Activated naive CD8-positive, alpha-beta T cell treated with anti-CD3 and anti-CD28 coated beads, Interleukin-2, amount 50 U/mL, for 24 hours (primary cell): ENCODE data around the gene PPP1R9B.

Source experiments
- ATAC-seq: fragments of 150-1000 bp; cut with Tn5 transposase; one replicate; pipeline ENCODE4 v1.10.0; 2021
- DNase-seq: peaks from one replicate; pipeline ENCODE4 v3.0.0; 2021
- H3K27ac Mint-ChIP-seq: one replicate; pipeline ENCODE4 v1.8.0; 2021; ENCODE audit warnings: mild to moderate bottlenecking, mixed read lengths
- H3K27me3 Mint-ChIP-seq: one replicate; pipeline ENCODE4 v1.8.0; 2021; ENCODE audit warnings: mixed read lengths
- H3K36me3 Mint-ChIP-seq: one replicate; pipeline ENCODE4 v1.8.0; 2021; ENCODE audit warnings: low read depth, mixed read lengths
- H3K4me1 Mint-ChIP-seq: one replicate; pipeline ENCODE4 v1.8.0; 2021; ENCODE audit warnings: mixed read lengths
- H3K4me3 Mint-ChIP-seq: one replicate; pipeline ENCODE4 v1.8.0; 2021; ENCODE audit warnings: mild to moderate bottlenecking, moderate library complexity, mixed read lengths
- H3K9me3 Mint-ChIP-seq: one replicate; pipeline ENCODE4 v1.8.0; 2021; ENCODE audit warnings: mixed read lengths

Gene PPP1R9B

GRCh38 chr17:50136096-50136687 lies 14.3 kb downstream of the PPP1R9B start:
- Mint-ChIP-seq H3K36me3 (peaks cover 52% of the 10 kb centered on the region), H3K4me1 (peaks cover 26% of the 10 kb centered on the region), H3K27ac (no peak overlapping the region), H3K4me3 (no peak overlapping the region), H3K9me3 (no peaks in the 10 kb centered on the region), H3K27me3 (no peaks in the 10 kb centered on the region)
- no peak for ATAC-seq
- DNase-seq = no peak

- Mint-ChIP-seq H3K27ac (no peak overlapping the region), H3K27me3 (peaks cover 4% of the 10 kb centered on the region), H3K36me3 (peaks cover 51% of the 10 kb centered on the region), H3K9me3 (no peaks in the 10 kb centered on the region), H3K4me1 (peaks cover 26% of the 10 kb centered on the region), H3K4me3 (no peak overlapping the region)
- no peak for ATAC-seq
- no peak for DNase-seq
Measured at GRCh38 chr17:50135316-50136095, 15.0 kb downstream of the PPP1R9B start.

GRCh38 chr17:50134206-50135110 lies 16.0 kb downstream of the PPP1R9B start:
- H3K4me3 Mint-ChIP-seq = no peak overlapping the region
- DNase-seq (no peak), ATAC-seq (no peak)
- H3K36me3 Mint-ChIP-seq = peaks cover 42% of the 10 kb centered on the region
- no peak overlapping the region for H3K27ac Mint-ChIP-seq
- no peaks in the 10 kb centered on the region for H3K9me3 Mint-ChIP-seq
- peaks cover 6% of the 10 kb centered on the region for H3K27me3 Mint-ChIP-seq
- peaks cover 19% of the 10 kb centered on the region for H3K4me1 Mint-ChIP-seq

GRCh38 chr17:50133769-50134099 lies 16.7 kb downstream of the PPP1R9B start:
- no peak for ATAC-seq
- Mint-ChIP-seq H3K36me3 (peaks cover 39% of the 10 kb centered on the region), H3K4me1 (peaks cover 20% of the 10 kb centered on the region), H3K27me3 (peaks cover 9% of the 10 kb centered on the region), H3K4me3 (no peak overlapping the region), H3K27ac (no peak overlapping the region), H3K9me3 (no peaks in the 10 kb centered on the region)
- no peak for DNase-seq

GRCh38 chr17:50133028-50133768 lies 17.3 kb downstream of the PPP1R9B start:
- Mint-ChIP-seq H3K4me3 (no peak overlapping the region), H3K27me3 (peaks cover 14% of the 10 kb centered on the region), H3K4me1 (peaks cover 23% of the 10 kb centered on the region), H3K9me3 (no peaks in the 10 kb centered on the region), H3K36me3 (peaks cover 33% of the 10 kb centered on the region), H3K27ac (no peak overlapping the region)
- DNase-seq (no peak), ATAC-seq (no peak)

- Mint-ChIP-seq H3K36me3 (peaks cover 24% of the 10 kb centered on the region), H3K4me3 (no peak overlapping the region), H3K27me3 (peaks cover 22% of the 10 kb centered on the region), H3K27ac (peak overlapping the region; percentile 56), H3K4me1 (peaks cover 23% of the 10 kb centered on the region), H3K9me3 (no peaks in the 10 kb centered on the region)
- DNase-seq (no peak), ATAC-seq (no peak)
Measured at GRCh38 chr17:50132104-50132794, 18.2 kb downstream of the PPP1R9B start.

- DNase-seq (peak; percentile 28), ATAC-seq (peak; percentile 45)
- Mint-ChIP-seq H3K27ac (peak overlapping the region; percentile 40), H3K4me3 (peak overlapping the region; percentile 52), H3K4me1 (peaks cover 21% of the 10 kb centered on the region), H3K36me3 (peaks cover 11% of the 10 kb centered on the region), H3K9me3 (no peaks in the 10 kb centered on the region), H3K27me3 (peaks cover 22% of the 10 kb centered on the region)
Measured at GRCh38 chr17:50130559-50131305, 19.7 kb downstream of the PPP1R9B start.

- Mint-ChIP-seq H3K27me3 (peaks cover 22% of the 10 kb centered on the region), H3K4me3 (peak within 1 kb of the TSS; percentile 52), H3K4me1 (peaks cover 21% of the 10 kb centered on the region), H3K9me3 (no peaks in the 10 kb centered on the region), H3K36me3 (peaks cover 9% of the 10 kb centered on the region), H3K27ac (peak within 1 kb of the TSS; percentile 40)
- DNase-seq (peak; percentile 30), ATAC-seq (peak; percentile 41)
Measured at GRCh38 chr17:50129728-50130558, 20.5 kb downstream of the PPP1R9B start, which contains the start of gene SAMD14. SAMD14 (minus strand) TSS chr17:50130160; CDS start chr17:50124959, 5,201 bp downstream.

- DNase-seq = no peak
- H3K4me3 Mint-ChIP-seq = no peak overlapping the region
- H3K27me3 Mint-ChIP-seq = peaks cover 22% of the 10 kb centered on the region
- H3K4me1 Mint-ChIP-seq = peaks cover 21% of the 10 kb centered on the region
- no peak for ATAC-seq
- no peaks in the 10 kb centered on the region for H3K9me3 Mint-ChIP-seq
- no peak overlapping the region for H3K27ac Mint-ChIP-seq
- H3K36me3 Mint-ChIP-seq = peaks cover 9% of the 10 kb centered on the region
Measured at GRCh38 chr17:50129353-50129727, 21.1 kb downstream of the PPP1R9B start.

- no peaks in the 10 kb centered on the region for H3K9me3 Mint-ChIP-seq
- H3K27me3 Mint-ChIP-seq = peaks cover 22% of the 10 kb centered on the region
- peak overlapping the region; percentile 64 for H3K27ac Mint-ChIP-seq
Measured at GRCh38 chr17:50128441-50129352, 21.8 kb downstream of the PPP1R9B start.

GRCh38 chr17:50127697-50128361 lies 22.6 kb downstream of the PPP1R9B start:
- H3K4me3 Mint-ChIP-seq = no peak overlapping the region
- H3K4me1 Mint-ChIP-seq = peaks cover 19% of the 10 kb centered on the region

More at GRCh38 chr17:50128441-50129352, 21.8 kb downstream of the PPP1R9B start:
- H3K4me1 Mint-ChIP-seq = peaks cover 19% of the 10 kb centered on the region
- H3K4me3 Mint-ChIP-seq = peak overlapping the region; percentile 65
- DNase-seq = no peak
- no peak for ATAC-seq
- H3K36me3 Mint-ChIP-seq = peaks cover 6% of the 10 kb centered on the region

More at GRCh38 chr17:50127697-50128361, 22.6 kb downstream of the PPP1R9B start:
- Mint-ChIP-seq H3K36me3 (peaks cover 6% of the 10 kb centered on the region), H3K27ac (no peak overlapping the region), H3K27me3 (peaks cover 22% of the 10 kb centered on the region), H3K9me3 (no peaks in the 10 kb centered on the region)
- DNase-seq (no peak), ATAC-seq (no peak)
